IMR-90 (cell line): ENCODE measurements around the gene CNTNAP1. TPM values are rescaled to one million over a fixed set of nuclear protein-coding genes. Genes with fewer than 3 reads are reported as not detected.

Experiments used
- ATAC-seq: fragments of 200-7000 bp; cut with Tn5 transposase; 2 replicates; pipeline ENCODE4 v1.9.1; 2020; ENCODE audit warnings: low read depth, mild to moderate bottlenecking, moderate library complexity
- BruUV-seq: library from RNA; stranded (reverse); fragments of 400-500 nt; replicated peaks from 2 replicates; lab custom pipeline; 2021; lab: Mats Ljungman, UMichigan
- CTCF ChIA-PET: fragments of 300-600 bp; formaldehyde crosslinking; extraction: SDS; loops from one replicate; lab custom pipeline; 2021; ENCODE audit warnings: antibody characterized with exemption; lab: Yijun Ruan, JAX
- POLR2A ChIA-PET: fragments of 300-600 bp; sonication (Branson Sonifier 250); formaldehyde crosslinking; loops from one replicate; lab custom pipeline; 2022; ENCODE audit warnings: antibody characterized with exemption; ENCODE audit not compliant: unreplicated experiment; lab: Charles Lee
- DNase-seq: peaks from one replicate; pipeline ENCODE4 v3.0.0; 2013
- H2AFZ ChIP-seq: replicated peaks from 2 replicates; pipeline ENCODE3; 2013; ENCODE audit warnings: low read length, mild to moderate bottlenecking; ENCODE audit not compliant: poor library complexity
- H2AK5ac ChIP-seq: 2 replicates; pipeline ENCODE4 v1.6.1; 2013; ENCODE audit warnings: low read depth, low read length, inconsistent platforms
- H2AK9ac ChIP-seq: replicated peaks from 2 replicates; pipeline ENCODE3; 2013; ENCODE audit warnings: mild to moderate bottlenecking, low read depth, low read length, moderate library complexity; ENCODE audit not compliant: poor library complexity
- H2BK120ac ChIP-seq: 2 replicates; pipeline ENCODE4 v1.6.1; 2013; ENCODE audit warnings: low read depth, low read length, inconsistent platforms
- H2BK15ac ChIP-seq: 3 replicates; pipeline ENCODE4 v1.6.1; 2013; ENCODE audit warnings: low read depth, low read length, inconsistent platforms
- H2BK20ac ChIP-seq: 2 replicates; pipeline ENCODE4 v1.6.1; 2013; ENCODE audit warnings: low read depth, mild to moderate bottlenecking, inconsistent platforms, low read length, moderate library complexity
- H2BK5ac ChIP-seq: 2 replicates; pipeline ENCODE4 v1.6.1; 2013; ENCODE audit warnings: mild to moderate bottlenecking, low read depth, low read length, inconsistent platforms; ENCODE audit not compliant: poor library complexity, severe bottlenecking
- H3K14ac ChIP-seq: replicated peaks from 2 replicates; pipeline ENCODE4 v1.6.1; 2013; ENCODE audit warnings: low read depth, low read length, inconsistent platforms
- H3K18ac ChIP-seq: 2 replicates; pipeline ENCODE4 v1.6.1; 2013; ENCODE audit warnings: low read depth, low read length, control low read depth
- H3K23ac ChIP-seq: 2 replicates; pipeline ENCODE4 v1.6.1; 2013; ENCODE audit warnings: low read depth, low read length, inconsistent platforms
- H3K27ac ChIP-seq: 2 replicates; pipeline ENCODE4 v1.5.1; 2013; ENCODE audit warnings: mild to moderate bottlenecking, control low read depth, low read length; ENCODE audit not compliant: insufficient read depth
- H3K27me3 ChIP-seq: 2 replicates; pipeline ENCODE4 v1.6.1; 2013; ENCODE audit warnings: low read length; ENCODE audit not compliant: control insufficient read depth, insufficient read depth
- H3K36me3 ChIP-seq: 2 replicates; pipeline ENCODE4 v1.6.1; 2013; ENCODE audit warnings: low read length, mixed read lengths; ENCODE audit not compliant: control insufficient read depth, insufficient read depth
- H3K4ac ChIP-seq: 2 replicates; pipeline ENCODE4 v1.6.1; 2013; ENCODE audit warnings: low read depth, low read length, inconsistent platforms
- H3K4me1 ChIP-seq: 2 replicates; pipeline ENCODE4 v1.6.1; 2013; ENCODE audit warnings: low read length, mixed read lengths; ENCODE audit not compliant: control insufficient read depth, insufficient read depth
- H3K4me2 ChIP-seq: 2 replicates; pipeline ENCODE4 v1.6.1; 2013; ENCODE audit warnings: low read depth, mild to moderate bottlenecking, control low read depth, low read length, moderate library complexity
- H3K4me3 ChIP-seq: 2 replicates; pipeline ENCODE4 v1.5.1; 2013; ENCODE audit warnings: low read depth, mild to moderate bottlenecking, control low read depth, low read length, moderate library complexity; ENCODE audit not compliant: insufficient read depth
- H3K56ac ChIP-seq: 2 replicates; pipeline ENCODE4 v1.6.1; 2013; ENCODE audit warnings: low read length, inconsistent platforms; ENCODE audit not compliant: insufficient read depth; ENCODE audit errors: extremely low read depth
- H3K79me1 ChIP-seq, 2 experiments: 2 replicates each; pipeline ENCODE4 v1.6.1; 2013; ENCODE audit warnings: low read length in 2 of 2, inconsistent platforms in 1 of 2, low read depth in 1 of 2
- H3K9ac ChIP-seq: 2 replicates; pipeline ENCODE4 v1.6.1; 2013; ENCODE audit warnings: low read depth, low read length, control low read depth
- H3K9me1 ChIP-seq: 2 replicates; pipeline ENCODE4 v1.6.1; 2013; ENCODE audit warnings: low read length, inconsistent platforms; ENCODE audit not compliant: insufficient read depth
- H3K9me3 ChIP-seq: 2 replicates; pipeline ENCODE4 v1.6.1; 2013; ENCODE audit warnings: low read length; ENCODE audit not compliant: control insufficient read depth, insufficient read depth
- H4K20me1 ChIP-seq: 2 replicates; pipeline ENCODE4 v1.6.1; 2013; ENCODE audit warnings: low read length, inconsistent platforms; ENCODE audit not compliant: insufficient read depth
- H4K5ac ChIP-seq: 2 replicates; pipeline ENCODE4 v1.6.1; 2013; ENCODE audit warnings: mild to moderate bottlenecking, low read depth, low read length, control low read depth
- H4K8ac ChIP-seq, 2 experiments: 2 replicates each; pipeline ENCODE4 v1.6.1; 2013; ENCODE audit warnings: low read depth in 2 of 2, low read length in 2 of 2, control low read depth in 1 of 2, inconsistent platforms in 1 of 2
- H4K91ac ChIP-seq: 2 replicates; pipeline ENCODE4 v1.6.1; 2013; ENCODE audit warnings: low read depth, low read length, inconsistent platforms; ENCODE audit not compliant: insufficient read depth
- BHLHE40 ChIP-seq: fragments of 150-350 bp; IDR thresholded peaks from 2 replicates; pipeline ENCODE4 v1.6.1; 2016; ENCODE audit warnings: mild to moderate bottlenecking, low read depth, low read length
- CEBPB ChIP-seq: IDR thresholded peaks from 2 replicates; pipeline ENCODE4 v1.6.1; 2012; ENCODE audit warnings: low read depth, low read length, improper control_type of control experiment
- CHD1 ChIP-seq: IDR thresholded peaks from 2 replicates; pipeline ENCODE4 v1.6.1; 2012; ENCODE audit warnings: low read depth, low read length, improper control_type of control experiment
- CTCF ChIP-seq: conservative IDR thresholded peaks from 2 replicates; pipeline ENCODE4 v1.5.1; 2012; ENCODE audit warnings: mild to moderate bottlenecking, low read depth, low read length, improper control_type of control experiment
- FOS ChIP-seq: fragments of 150-350 bp; IDR thresholded peaks from 2 replicates; pipeline ENCODE4 v1.6.1; 2016; ENCODE audit warnings: low read depth, low read length
- MAFK ChIP-seq: IDR thresholded peaks from 2 replicates; pipeline ENCODE4 v1.6.1; 2012; ENCODE audit warnings: low read depth, low read length, improper control_type of control experiment
- MAZ ChIP-seq: IDR thresholded peaks from 2 replicates; pipeline ENCODE4 v1.6.1; 2012; ENCODE audit warnings: low read depth, mild to moderate bottlenecking, low read length, improper control_type of control experiment, moderate library complexity, borderline replicate concordance
- MXI1 ChIP-seq: IDR thresholded peaks from 2 replicates; pipeline ENCODE4 v1.6.1; 2012; ENCODE audit warnings: low read depth, mild to moderate bottlenecking, low read length, moderate library complexity, borderline replicate concordance
- NFE2L2 ChIP-seq: fragments of 150-350 bp; IDR thresholded peaks from 2 replicates; pipeline ENCODE4 v1.6.1; 2016; ENCODE audit warnings: low read depth, mild to moderate bottlenecking, low read length
- POLR2A ChIP-seq: IDR thresholded peaks from 2 replicates; pipeline ENCODE4 v1.6.1; 2012; ENCODE audit warnings: mild to moderate bottlenecking, low read depth, low read length
- RAD21 ChIP-seq: IDR thresholded peaks from 2 replicates; pipeline ENCODE4 v1.6.1; 2012; ENCODE audit warnings: low read length, improper control_type of control experiment
- RCOR1 ChIP-seq: IDR thresholded peaks from 2 replicates; pipeline ENCODE4 v1.6.1; 2012; ENCODE audit warnings: mild to moderate bottlenecking, low read length, improper control_type of control experiment; ENCODE audit not compliant: insufficient replicate concordance
- RFX5 ChIP-seq: IDR thresholded peaks from 2 replicates; pipeline ENCODE4 v1.8.0; 2012; ENCODE audit warnings: low read depth, mild to moderate bottlenecking, low read length, moderate library complexity
- SMC3 ChIP-seq: fragments of 150-350 bp; IDR thresholded peaks from 2 replicates; pipeline ENCODE4 v1.6.1; 2016; ENCODE audit warnings: low read depth, mild to moderate bottlenecking, antibody characterized with exemption, low read length, moderate library complexity
- USF2 ChIP-seq: fragments of 150-350 bp; IDR thresholded peaks from 2 replicates; pipeline ENCODE4 v1.6.1; 2017; ENCODE audit warnings: mild to moderate bottlenecking, antibody characterized with exemption, low read length, low read depth
- WGBS, 2 experiments: methylation state at CpG; one replicate each; pipeline versions ENCODE4 v1.1.5 to v1.1.7; 2013; ENCODE audit warnings: missing lambda C conversion rate in 2 of 2; ENCODE audit not compliant: insufficient read length in 1 of 2; ENCODE audit errors: extremely low coverage in 2 of 2; 5-methylcytosine and 5-hydroxymethylcytosine counted together
- dilution Hi-C: fragments of 300-500 bp; cut with HindIII; formaldehyde crosslinking; loops from one replicate; pipeline ENCODE4 v1.14.3; 2018; ENCODE audit warnings: low sequenced_read_pairs; ENCODE audit not compliant: unreplicated experiment
- in situ Hi-C: fragments of 300-500 bp; cut with MboI; formaldehyde crosslinking; loops from 3 replicates; pipeline ENCODE4 v1.14.3; 2019; ENCODE audit warnings: low sequenced_read_pairs, inconsistent platforms, mixed read lengths
- intact Hi-C: fragments of 100-400 bp; cut with micrococcal nuclease; formaldehyde crosslinking; loops from 2 replicates; pipeline ENCODE4 v1.10.0; 2022
- polyA plus RNA-seq, 3 experiments: library from polyadenylated mRNA; depleted of rRNA; stranded (reverse); fragments of >200 nt; gene quantifications; 2 replicates each; pipeline ENCODE4 v1.2.3, GENCODE V29; 2012; ENCODE audit warnings: low replicate concordance in 1 of 3
- total RNA-seq: library from RNA; depleted of rRNA; stranded (reverse); fragments of >200 nt; gene quantifications from 2 replicates; pipeline ENCODE4 v1.2.3, GENCODE V29; 2012
- TF ChIP-seq, protein P1 (sequence below): fragments of 150-350 bp; IDR thresholded peaks from 2 replicates; pipeline ENCODE4 v1.6.1; 2016; ENCODE audit warnings: low read depth, mild to moderate bottlenecking, low read length, moderate library complexity, borderline replicate concordance

CNTNAP1 gene
- total and polyA plus RNA-seq, 2 of the 4 experiments (the other 2 are of a cell fraction) = 12.2 to 72.2 TPM

GRCh38 chr17:42706732-42707131 is 24.4 kb downstream of the CNTNAP1 start:
- Histone ChIP-seq H3K4me3 (no peak overlapping the region), H2AK5ac (no peak overlapping the region), H3K27me3 (no peaks in the 10 kb centered on the region), H4K20me1 (no peaks in the 10 kb centered on the region), H2AFZ (no peak overlapping the region), H3K9ac (no peak overlapping the region), H4K91ac (no peak overlapping the region), H3K9me1 (no peaks in the 10 kb centered on the region), H3K14ac (no peak overlapping the region), H3K23ac (no peak overlapping the region), H2BK15ac (no peak overlapping the region), H3K36me3 (peaks cover 71% of the 10 kb centered on the region), H4K8ac (no peak overlapping the region), H4K5ac (no peak overlapping the region), H3K79me1 (no peaks in the 10 kb centered on the region), H2BK120ac (no peak overlapping the region), H2BK20ac (no peak overlapping the region), H3K18ac (no peak overlapping the region), H2BK5ac (no peak overlapping the region), H3K27ac (no peak overlapping the region), H3K4me1 (no peaks in the 10 kb centered on the region), H3K4ac (no peak overlapping the region), H3K56ac (no peak overlapping the region), H2AK9ac (no peak overlapping the region), H3K4me2 (no peak overlapping the region), H3K9me3 (no peaks in the 10 kb centered on the region)
- no TSS peak for BruUV-seq
- ChIA-PET POLR2A (no interaction called here), CTCF (no interaction called here)
- intact Hi-C loops = no loop called here
- DNase-seq = no peak
- no peak for ATAC-seq
- dilution Hi-C loops = no loop called here
- TF ChIP-seq RCOR1 = no peak
- no peak for TF ChIP-seq MXI1
- TF ChIP-seq MAZ = no peak
- no peak for TF ChIP-seq SMC3
- TF ChIP-seq CTCF = no peak
- TF ChIP-seq MAFK = no peak
- no peak for TF ChIP-seq NFE2L2
- no peak for TF ChIP-seq CEBPB
- TF ChIP-seq RAD21 = no peak
- TF ChIP-seq FOS = no peak
- TF ChIP-seq CHD1 = no peak
- no peak for TF ChIP-seq USF2
- no peak for TF ChIP-seq RFX5
- TF ChIP-seq BHLHE40 = no peak
- TF ChIP-seq, protein P1, sequence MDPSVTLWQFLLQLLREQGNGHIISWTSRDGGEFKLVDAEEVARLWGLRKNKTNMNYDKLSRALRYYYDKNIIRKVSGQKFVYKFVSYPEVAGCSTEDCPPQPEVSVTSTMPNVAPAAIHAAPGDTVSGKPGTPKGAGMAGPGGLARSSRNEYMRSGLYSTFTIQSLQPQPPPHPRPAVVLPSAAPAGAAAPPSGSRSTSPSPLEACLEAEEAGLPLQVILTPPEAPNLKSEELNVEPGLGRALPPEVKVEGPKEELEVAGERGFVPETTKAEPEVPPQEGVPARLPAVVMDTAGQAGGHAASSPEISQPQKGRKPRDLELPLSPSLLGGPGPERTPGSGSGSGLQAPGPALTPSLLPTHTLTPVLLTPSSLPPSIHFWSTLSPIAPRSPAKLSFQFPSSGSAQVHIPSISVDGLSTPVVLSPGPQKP = no peak
- no peak for TF ChIP-seq POLR2A
- in situ Hi-C loops = no loop called here
- WGBS, 2 experiments = no CpG with 5 or more reads among the region's 5 CpGs
